NK-92 (cell line): ENCODE data around the gene CES4A.
"Not testable (repeated sequence)": the region's sequence is repeated elsewhere in the genome, so short reads cannot be mapped to it uniquely, and the experiment has no call there.

ENCODE experiments used
- DNase-seq: peaks from one replicate; lab custom pipeline; 2025; ENCODE audit not compliant: unreplicated experiment; lab: John Stamatoyannopoulos, UW

Gene CES4A

DNA sequence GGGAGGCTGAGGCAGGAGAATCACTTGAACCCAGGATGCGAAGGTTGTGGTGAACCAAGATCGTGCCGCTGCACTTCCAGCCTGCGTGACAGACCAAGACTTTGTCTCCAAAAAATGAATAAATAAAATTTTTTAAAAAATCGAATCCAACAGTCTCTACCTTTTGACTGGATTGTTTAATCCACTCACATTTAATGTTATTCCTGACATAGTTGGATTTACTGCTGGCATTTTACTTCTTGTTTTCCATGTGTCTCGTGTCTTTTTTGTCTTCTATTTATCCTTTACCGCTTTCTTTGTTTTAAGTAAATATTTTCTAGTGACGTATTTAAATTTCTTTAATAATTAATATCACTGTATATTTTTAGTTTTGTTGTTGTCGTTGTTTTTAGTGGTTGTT, 5.4 kb upstream of the CES4A start:
- no peak for DNase-seq

GRCh38 chr16:66984892-66985311, 3.5 kb upstream of the CES4A start:
- DNase-seq, result no peak

- DNase-seq, result no peak
Observed at GRCh38 chr16:66986559-66986958, 1.8 kb upstream of the CES4A start.

GRCh38 chr16:66991545-66992077, 3.2 kb downstream of the CES4A start:
- DNase-seq, result no peak

DNA sequence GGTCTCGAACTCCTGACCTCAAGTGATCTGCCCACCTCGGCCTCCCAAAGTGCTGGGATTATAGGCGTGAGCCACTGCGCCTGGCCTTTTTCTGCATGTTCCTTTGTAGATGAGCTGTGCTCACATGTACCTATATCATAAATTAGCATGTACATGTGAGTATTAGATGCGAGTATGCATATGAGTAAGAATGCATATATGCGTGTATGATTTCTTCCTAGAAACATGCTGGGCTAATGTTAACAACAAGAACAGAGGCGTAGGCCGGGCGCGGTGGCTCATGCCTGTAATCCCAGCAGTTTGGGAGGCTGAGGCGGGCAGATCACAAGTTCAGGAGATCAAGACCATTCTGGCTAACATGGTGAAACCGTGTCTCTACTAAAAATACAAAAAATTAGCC, 5.2 kb downstream of the CES4A start:
- DNase-seq, result not testable (repeated sequence)

DNA sequence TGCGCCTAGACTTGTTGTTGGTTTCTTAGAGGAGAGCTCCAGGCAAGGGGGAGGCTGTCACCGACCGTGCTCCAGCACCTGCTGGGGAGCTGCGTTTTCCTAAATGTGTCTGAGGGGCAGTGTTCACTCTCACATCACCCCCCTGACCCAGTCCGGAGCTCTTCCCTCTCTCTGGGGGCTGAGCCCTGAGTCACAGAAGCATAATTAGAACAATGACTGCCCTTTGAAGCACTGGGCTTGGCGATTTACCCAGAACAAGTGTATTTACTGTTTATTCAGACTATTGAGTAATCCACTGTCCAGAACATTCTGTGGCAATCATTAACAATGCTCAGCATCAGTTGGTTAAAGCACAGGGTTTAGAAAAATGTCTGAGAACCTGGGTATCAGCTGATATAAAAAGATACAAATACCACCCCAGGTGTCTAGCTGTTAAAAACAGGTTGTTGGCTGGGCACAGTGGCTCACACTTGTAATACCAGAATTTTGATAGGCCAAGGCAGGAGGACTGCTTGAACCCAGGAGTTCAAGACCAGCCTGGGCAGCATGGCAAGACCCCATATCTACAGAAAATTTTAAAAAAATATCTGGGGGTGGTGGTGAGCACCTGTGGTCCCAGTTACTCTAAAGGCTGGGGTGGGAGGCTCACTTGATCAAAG, 8.1 kb downstream of the CES4A start:
- no peak for DNase-seq

DNA sequence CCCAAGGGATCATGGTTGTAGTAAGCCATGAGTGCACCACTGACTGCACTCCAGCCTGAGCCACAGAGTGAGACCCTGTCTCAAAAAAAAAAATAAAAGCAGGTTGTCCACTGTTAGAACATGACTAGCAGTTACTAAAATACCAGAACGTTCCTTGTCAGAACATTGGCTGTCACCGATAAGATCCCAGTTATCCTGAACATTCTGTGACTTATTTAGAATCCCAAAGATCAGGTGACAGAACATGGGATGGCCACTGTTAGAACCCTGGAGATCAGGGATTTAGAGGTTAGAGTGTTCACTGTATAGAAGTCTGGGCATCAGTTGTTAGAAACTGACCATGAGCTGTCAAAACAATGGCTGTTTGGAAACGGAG, 8.6 kb downstream of the CES4A start:
- no peak for DNase-seq

GRCh38 chr16:67000384-67001351, 12.3 kb downstream of the CES4A start:
- DNase-seq, result no peak

DNA sequence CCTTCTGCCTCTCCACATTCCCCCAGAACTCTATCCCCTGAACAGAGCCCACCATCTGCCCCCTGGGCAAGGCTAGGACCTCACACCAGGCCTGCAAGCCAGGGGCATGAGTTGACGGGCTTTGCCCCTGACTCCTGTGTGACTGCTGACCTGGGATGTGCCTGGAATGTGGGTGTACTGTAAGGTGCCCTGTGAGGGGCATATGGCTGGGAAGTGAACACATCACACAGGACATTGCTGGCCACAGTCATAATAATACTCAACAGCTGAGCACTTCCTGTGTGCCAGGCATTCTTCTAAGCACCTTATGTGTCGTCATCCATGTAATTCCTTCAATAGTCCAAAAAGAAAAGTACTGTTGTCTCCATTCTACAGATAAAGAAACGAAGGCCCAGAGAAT, 13.3 kb downstream of the CES4A start:
- DNase-seq, result no peak

- no peak for DNase-seq
Observed at GRCh38 chr16:67006930-67007658, 18.7 kb downstream of the CES4A start.

GRCh38 chr16:67009158-67009557, 20.8 kb downstream of the CES4A start:
- DNase-seq, result no peak

DNA sequence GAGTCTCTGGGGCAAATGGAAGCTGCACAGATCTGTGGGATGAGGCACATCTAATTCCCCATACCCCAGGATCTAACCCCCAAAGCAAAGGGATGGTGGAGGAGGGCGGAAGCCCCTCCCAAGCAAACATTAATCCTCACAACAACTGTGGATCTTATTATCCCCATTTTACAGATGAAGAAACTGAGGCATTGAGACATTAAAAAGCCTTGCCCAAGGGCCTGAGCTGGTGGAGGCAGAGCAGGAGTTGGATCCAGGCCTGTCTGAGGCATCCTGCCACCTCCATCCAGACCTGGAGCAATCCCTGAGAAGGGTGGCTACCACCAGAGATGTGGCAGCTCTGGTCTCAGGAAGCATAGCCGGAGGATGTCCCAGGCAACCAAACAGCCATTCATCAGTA, 22.9 kb downstream of the CES4A start:
- no peak for DNase-seq

GRCh38 chr16:67013233-67013822, 24.9 kb downstream of the CES4A start:
- DNase-seq, result no peak

DNA sequence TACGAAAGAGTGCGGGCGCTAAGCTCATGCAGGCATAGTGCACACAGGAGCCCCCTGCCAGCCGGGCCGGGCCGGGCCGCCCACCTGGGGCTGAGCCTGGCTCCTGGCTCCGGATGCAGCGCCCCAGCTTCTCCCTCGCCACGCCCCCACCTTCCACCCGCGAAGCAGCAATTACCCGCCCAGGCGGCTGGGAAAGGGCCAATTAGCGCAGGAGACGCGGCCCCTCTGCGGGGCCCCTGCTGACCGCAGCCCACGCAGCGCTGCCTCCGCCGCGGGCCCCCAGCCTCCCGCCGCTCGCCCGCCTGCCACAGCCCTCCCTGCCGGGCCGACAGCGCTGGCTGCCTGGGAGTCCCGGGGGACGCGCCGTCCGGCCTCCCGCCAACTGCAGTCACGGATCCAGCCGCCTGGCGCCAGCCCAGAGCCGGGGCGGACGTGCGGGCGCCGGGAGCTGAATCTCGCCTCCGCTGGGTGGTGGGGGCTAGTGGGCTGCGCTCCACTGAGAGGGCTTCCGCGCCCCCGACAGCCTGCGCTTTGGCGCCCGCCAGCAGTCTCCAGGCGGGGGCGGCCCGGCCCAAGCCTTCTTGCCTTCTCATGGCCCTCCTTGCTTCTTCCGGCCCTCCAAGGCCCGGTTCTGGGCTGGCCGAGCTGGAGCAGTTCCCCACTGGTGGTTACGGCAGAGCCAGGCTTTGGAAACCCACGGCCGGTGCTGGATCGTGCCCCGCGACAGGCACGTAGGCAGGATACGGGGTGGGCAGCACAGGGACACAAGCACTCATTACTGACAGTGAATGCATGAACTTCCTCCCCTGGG, 25.6 kb downstream of the CES4A start:
- no peak for DNase-seq

GRCh38 chr16:67014634-67015312, 26.4 kb downstream of the CES4A start:
- no peak for DNase-seq

- DNase-seq, result no peak
Observed at GRCh38 chr16:67015313-67015731, 26.9 kb downstream of the CES4A start.

GRCh38 chr16:67016143-67016542, 27.8 kb downstream of the CES4A start:
- DNase-seq, result no peak

GRCh38 chr16:67016681-67017420, 28.5 kb downstream of the CES4A start:
- DNase-seq, result no peak

- no peak for DNase-seq
Observed at GRCh38 chr16:67017421-67017750, 29.0 kb downstream of the CES4A start.
